ENCODE measurements around the gene ZDHHC16. TPM values are rescaled to one million over a fixed set of nuclear protein-coding genes. Genes with fewer than 3 reads are reported as not detected.

ZDHHC16 gene
- total RNA-seq, 4 donors from 2014 or later: 12.1 to 21.8 (median 16.1) TPM

DNA sequence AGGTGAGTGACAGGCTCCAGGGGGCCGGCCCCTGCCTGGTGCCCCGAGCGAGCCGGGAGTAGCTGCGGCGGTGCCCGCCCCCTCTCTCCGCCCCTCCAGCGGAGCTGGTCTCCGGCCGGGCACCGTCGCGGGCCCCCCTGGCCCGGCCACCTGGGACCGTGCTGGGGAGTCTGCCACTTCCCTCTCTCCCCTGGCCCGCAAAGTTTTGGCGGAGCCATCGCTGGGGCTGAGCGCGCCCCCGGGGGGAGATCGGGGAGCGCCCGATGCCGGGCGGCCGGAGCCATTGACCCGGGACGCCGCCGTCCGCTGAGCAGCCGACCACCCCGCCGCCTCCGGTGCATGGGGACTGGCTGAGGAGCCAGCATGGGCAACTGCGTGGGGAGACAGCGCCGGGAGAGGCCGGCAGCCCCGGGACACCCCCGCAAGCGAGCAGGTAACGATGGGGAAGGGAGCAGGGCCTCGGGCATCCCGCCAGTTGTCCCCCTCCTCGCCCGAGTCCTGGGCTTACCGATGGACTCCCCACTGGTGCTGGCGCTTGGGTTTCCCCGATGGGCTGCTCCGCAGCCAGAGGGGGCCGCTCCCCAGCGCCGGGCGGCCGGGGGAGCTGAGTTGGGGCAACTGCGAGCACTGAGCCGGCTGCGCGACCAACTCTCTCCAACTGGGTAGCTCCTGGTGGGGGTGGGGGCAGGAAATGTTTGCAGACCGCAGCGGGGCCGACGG lies 53.0 kb downstream of the ZDHHC16 start, which contains the start of gene UBTD1:
UBTD1 (plus strand) TSS at position 84 of the 720 bp plus-strand sequence; CDS start at position 364, 280 bp downstream.
- TF ChIP-seq, protein P1, sequence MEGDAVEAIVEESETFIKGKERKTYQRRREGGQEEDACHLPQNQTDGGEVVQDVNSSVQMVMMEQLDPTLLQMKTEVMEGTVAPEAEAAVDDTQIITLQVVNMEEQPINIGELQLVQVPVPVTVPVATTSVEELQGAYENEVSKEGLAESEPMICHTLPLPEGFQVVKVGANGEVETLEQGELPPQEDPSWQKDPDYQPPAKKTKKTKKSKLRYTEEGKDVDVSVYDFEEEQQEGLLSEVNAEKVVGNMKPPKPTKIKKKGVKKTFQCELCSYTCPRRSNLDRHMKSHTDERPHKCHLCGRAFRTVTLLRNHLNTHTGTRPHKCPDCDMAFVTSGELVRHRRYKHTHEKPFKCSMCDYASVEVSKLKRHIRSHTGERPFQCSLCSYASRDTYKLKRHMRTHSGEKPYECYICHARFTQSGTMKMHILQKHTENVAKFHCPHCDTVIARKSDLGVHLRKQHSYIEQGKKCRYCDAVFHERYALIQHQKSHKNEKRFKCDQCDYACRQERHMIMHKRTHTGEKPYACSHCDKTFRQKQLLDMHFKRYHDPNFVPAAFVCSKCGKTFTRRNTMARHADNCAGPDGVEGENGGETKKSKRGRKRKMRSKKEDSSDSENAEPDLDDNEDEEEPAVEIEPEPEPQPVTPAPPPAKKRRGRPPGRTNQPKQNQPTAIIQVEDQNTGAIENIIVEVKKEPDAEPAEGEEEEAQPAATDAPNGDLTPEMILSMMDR (IDR thresholded peaks at IDR 0.05): no peak
- TF ChIP-seq POLR2A (IDR thresholded peaks at IDR 0.05): no peak
- peak; percentile 47 to 92 for DNase-seq (ENCODE audit: low spot score in 2 of 2)
- intact Hi-C loops (cut with DNase I; ENCODE audit: low total_unique reads): no loop called here
- WGBS, 2 donors: 0% methylated on average over 17 to 38 of the region's 66 CpGs
- H3K4me3 ChIP-seq (ENCODE audit: low read depth, poor library complexity, severe bottlenecking): peak within 1 kb of the TSS; percentile 96

DNA sequence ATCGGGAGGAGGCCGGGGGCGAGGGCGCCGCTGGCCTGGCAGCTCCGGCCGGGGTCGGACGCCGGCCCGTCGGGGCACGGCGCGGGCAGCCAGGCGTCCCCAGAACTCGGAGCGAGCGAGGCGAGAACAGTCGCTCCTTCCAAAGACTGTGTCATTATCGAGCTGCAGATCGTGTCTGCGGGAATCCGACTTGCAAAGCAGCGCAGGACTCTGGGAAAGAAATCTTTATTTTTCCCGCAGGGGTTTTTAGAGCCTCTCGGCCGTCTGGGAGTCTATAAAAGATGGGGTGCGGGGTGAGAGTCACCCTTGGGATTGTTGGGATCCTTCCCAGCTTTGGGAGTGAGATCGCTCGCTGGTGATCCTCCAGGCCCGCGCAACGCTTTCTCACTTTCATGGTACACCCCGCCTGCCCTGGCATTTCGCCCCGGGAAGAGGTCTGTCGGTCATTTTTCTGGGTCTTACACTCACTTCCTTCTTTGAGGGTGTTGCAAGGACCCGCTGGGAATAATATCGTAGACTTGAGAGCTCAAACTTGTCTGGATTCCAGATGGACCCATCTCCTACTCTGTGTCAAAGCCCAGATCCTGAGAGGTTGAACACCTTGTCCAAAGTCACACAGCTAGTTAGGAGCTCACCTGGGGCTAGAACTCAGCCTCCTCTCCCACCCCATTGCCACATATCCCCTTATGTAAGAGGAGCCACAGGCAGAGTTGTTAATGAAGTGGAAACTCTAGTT lies 53.8 kb downstream of the ZDHHC16 start:
- H3K4me3 ChIP-seq (ENCODE audit: low read depth, poor library complexity, severe bottlenecking): peak overlapping the region; percentile 86
- intact Hi-C loops (cut with DNase I; ENCODE audit: low total_unique reads): no loop called here
- WGBS, 2 donors: 0 to 1% methylated on average over 23 to 26 of the region's 41 CpGs
- TF ChIP-seq POLR2A (IDR thresholded peaks at IDR 0.05): no peak
- TF ChIP-seq, protein P1 (IDR thresholded peaks at IDR 0.05): no peak
- peak; percentile 52 to 93 for DNase-seq (ENCODE audit: low spot score in 2 of 2)

DNA sequence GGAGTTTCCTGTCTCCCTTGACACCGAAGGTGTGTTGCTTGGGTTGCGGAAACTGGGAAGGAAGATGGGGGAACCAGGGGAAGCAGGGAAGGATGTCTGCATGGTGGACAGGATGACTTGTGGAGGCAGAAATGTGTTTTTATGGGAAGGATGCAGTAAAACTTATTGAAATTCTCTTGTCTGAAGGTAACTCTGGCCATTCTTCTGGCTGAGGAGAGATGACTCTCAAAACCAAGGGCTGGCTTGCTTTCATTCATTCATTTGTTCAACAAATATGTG lies 54.3 kb downstream of the ZDHHC16 start:
- no peak for DNase-seq (ENCODE audit: low spot score in 2 of 2)
- intact Hi-C loops (cut with DNase I; ENCODE audit: low total_unique reads): no loop called here
- no peak overlapping the region for H3K4me3 ChIP-seq (ENCODE audit: low read depth, poor library complexity, severe bottlenecking)
- no peak for TF ChIP-seq POLR2A (IDR thresholded peaks at IDR 0.05)
- TF ChIP-seq, protein P1 (IDR thresholded peaks at IDR 0.05): no peak
- whole genome bisulfite sequencing, 2 donors: 67 to 73% methylated on average over 2 of the region's 2 CpGs

DNA sequence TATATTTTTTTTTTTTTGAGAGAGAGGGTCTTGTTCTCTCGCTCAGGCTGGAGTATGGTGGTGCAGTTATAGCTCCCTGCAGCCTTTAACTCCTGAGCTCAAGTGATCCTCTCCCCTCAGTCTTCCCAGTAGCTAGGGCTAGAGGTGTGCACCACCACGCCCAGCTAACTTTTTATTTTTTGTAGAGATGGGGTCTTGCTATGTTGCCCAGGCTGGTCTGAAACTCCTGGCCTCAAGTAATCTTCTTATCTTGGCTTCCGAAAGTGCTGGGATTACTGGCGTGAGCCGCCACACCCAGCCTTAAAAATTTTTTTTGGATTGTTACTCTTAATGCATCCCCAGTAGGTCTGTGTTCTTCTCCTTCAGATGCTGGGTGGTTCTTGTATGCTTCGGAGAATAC lies 56.9 kb downstream of the ZDHHC16 start:
- no peak overlapping the region for H3K4me3 ChIP-seq (ENCODE audit: low read depth, poor library complexity, severe bottlenecking)
- TF ChIP-seq POLR2A (IDR thresholded peaks at IDR 0.05): no peak
- TF ChIP-seq, protein P1 (IDR thresholded peaks at IDR 0.05): no peak
- DNase-seq (ENCODE audit: low spot score in 2 of 2): no peak
- 64 to 73% methylated on average over 6 of the region's 6 CpGs for WGBS, 2 donors
- intact Hi-C loops (cut with DNase I; ENCODE audit: low total_unique reads): no loop called here

DNA sequence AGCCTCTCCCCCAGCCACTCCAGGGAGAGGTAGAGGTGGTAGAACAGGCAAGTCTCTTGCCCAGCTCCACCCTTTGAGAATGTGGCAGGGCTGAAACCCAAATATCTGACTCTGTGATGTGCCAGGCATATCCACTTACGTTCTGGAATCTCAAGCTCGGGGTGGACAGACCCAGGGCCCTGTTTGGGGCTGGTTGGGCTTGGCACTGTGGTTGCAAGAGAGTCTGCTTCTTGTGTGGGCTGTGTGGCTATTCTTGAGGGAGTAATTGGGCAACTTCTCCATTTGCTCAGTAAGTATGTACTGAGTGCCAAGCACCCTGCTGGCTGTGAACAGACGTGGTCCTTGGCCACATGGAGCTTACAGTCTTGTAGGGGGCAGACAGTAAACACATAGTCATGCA lies 57.4 kb downstream of the ZDHHC16 start:
- DNase-seq (ENCODE audit: low spot score in 2 of 2): no peak
- 35 to 50% methylated on average over 2 to 3 of the region's 3 CpGs for WGBS, 2 donors
- H3K4me3 ChIP-seq (ENCODE audit: low read depth, poor library complexity, severe bottlenecking): no peak overlapping the region
- intact Hi-C loops (cut with DNase I; ENCODE audit: low total_unique reads): no loop called here
- no peak for TF ChIP-seq POLR2A (IDR thresholded peaks at IDR 0.05)
- TF ChIP-seq, protein P1 (IDR thresholded peaks at IDR 0.05): no peak

All from lower leg skin (tissue), 4 donors.